Right ventricle myocardium inferior (tissue), 1 donor: ENCODE data around the gene MYEF2. TPM values are rescaled to one million over a fixed set of nuclear protein-coding genes. Genes with fewer than 3 reads are reported as not detected.

Source experiments
- ATAC-seq: fragments of 200-7000 bp; cut with Tn5 transposase; one replicate; pipeline ENCODE4 v1.9.1; 2020; ENCODE audit warnings: mild to moderate bottlenecking, moderate library complexity
- DNase-seq: peaks from one replicate; pipeline ENCODE4 v3.0.0; 2021; ENCODE audit errors: missing footprints
- intact Hi-C: fragments of 100-400 bp; cut with DNase I; formaldehyde crosslinking; loops from one replicate; pipeline ENCODE4 v1.11.0; 2022
- total RNA-seq: library from RNA; stranded (reverse); fragmentation: NEBNext Ultra II Directional; extraction: Animal tissue kit (Norgen Biotek cat#: 25700); gene quantifications from one replicate; pipeline ENCODE4 v1.2.1, GENCODE V29; 2021
- donor health status: DM: no; HTN: yes; CAD: no; lungs with severe emphysema.

The MYEF2 gene
- total RNA-seq, 1 donor from 2014 or later, result 8.7 TPM

DNA sequence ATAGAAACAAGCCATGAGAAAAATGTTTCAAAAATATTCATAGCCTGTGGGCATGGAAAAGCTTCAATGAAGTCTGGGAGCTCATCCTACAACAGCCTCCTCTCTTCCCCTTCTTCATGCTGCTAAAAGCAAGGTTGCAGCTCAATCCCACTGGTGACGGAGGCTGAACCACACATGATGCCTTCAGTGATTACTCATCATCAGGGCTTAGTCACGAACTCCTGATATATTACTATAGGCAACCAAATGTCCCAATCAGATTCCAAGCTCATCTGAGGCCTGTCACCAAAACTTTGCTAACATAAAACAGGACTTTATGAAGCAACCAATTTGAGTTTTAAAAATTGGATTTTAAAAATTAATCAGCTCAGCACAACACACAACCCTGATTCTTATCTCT lies 81.3 kb downstream of the MYEF2 start:
- ATAC-seq (no peak), DNase-seq (no peak)
- intact Hi-C loops, result no loop called here

DNA sequence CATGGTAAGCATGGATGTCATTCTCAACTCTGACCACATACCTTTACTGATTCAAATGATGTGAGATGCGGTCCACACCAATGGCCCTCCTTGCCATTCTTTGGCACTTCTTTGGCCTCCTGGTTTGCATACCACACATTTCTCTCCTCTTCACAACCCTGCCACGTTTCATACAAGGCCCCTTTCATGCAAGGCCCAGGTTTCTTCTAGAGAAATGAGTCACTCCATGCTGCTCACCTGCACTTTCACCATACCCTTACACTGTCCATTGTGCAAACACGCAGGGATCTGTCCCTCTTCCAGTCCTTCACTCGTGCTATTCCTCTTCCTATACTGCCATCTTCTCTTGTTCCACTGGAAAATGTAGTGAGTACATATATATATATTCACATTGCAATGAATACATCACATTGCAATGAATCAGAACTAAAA lies 81.7 kb downstream of the MYEF2 start:
- no peak for ATAC-seq
- no peak for DNase-seq
- intact Hi-C loops, result no loop called here

DNA sequence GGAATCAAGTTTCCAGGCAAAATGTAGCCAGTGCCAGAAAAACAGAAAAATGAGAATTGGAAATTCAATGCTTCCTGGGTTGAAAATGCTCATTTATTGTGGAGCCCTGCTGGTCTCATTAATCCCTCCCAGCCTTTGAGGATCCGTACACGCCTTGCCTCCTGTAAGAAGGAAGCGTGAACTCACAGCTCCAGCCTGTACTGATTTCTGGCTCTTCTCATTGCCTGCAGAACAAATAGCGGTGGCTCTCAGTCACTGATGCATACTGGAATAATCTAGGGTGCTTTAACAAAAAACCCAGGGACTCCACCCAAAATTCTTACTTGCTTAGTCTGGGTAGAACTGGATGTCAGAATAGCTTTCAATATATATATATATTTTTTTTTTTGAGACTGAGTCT lies 86.6 kb downstream of the MYEF2 start:
- DNase-seq, result no peak
- intact Hi-C loops, result no loop called here
- ATAC-seq, result no peak

DNA sequence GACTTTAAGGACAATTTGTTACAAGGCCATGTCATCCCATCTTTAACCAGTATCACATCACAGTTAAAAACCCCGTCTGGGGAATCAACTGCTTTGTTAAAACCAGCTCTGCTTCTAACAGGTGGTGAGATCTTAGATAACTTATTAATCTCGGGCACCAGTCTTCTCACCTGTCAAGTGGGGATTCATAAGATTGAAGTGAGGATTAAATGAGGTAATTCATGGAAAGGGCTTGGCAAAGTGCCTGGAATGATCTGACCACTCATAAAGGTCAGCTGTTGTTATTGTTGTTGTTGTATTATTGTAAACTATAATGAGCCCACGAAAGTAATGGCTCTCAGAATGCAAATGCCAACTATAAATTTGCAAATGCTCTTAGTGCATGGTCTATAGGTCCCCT lies 87.4 kb downstream of the MYEF2 start:
- DNase-seq (no peak), ATAC-seq (no peak)
- intact Hi-C loops, result no loop called here

DNA sequence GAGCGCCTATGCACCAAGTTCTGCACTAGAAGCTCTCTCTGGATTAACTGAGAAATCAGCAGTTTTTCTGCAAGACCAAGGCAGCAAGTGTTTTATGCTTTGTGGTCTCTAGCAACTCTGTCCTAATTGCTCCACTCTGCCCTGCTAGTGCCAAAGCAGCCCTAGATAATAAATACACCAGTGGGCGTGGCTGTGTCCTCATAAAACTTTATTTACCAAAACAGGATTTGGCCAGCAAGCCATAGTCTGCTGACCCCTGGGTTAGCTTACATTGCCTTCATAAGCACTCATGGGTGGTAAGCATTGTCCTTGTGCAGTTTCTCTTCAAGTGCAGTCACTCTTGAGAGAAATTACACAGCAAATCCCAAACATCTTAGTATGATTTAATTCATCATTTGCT lies 88.0 kb downstream of the MYEF2 start:
- intact Hi-C loops, result no loop called here
- no peak for ATAC-seq
- no peak for DNase-seq

DNA sequence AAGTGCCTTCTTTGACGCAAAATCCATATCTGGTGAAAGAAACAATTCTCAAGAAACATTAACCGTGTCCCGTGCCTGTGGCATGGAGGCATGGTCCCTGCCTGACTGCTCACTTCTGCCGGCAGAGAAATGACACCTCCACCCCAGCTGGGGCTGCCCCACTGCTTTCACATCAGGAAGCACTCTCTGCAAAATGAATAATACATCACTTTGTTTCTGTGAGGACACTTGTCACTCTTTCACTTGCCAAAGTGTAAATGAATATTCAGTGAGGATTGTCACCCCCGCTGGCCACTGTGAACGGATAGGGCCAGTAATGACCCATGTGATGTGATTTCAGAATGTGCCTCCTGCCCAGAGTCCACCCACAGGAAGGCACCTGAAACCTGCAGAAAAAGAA lies 88.4 kb downstream of the MYEF2 start:
- DNase-seq (no peak), ATAC-seq (no peak)
- intact Hi-C loops, result no loop called here

DNA sequence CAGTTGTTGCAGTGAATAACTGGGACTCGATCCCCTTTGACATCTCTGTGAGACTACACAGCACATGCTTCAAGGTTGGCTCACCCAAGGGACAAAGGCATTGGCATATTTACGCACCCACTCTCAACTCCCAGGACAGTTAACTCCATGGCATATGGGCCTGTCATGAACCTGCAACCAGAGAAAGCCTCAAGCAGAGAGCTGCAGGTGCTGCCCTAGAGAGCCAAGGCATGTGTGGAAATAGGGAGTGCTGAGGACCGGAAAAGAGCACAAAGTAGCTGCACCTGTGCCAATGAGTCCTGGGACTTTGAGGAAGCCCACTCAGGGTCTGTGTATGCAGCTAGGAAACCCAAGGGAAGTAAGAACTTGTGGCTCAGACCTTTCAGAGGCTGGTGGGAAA lies 90.3 kb downstream of the MYEF2 start:
- ATAC-seq, result no peak
- intact Hi-C loops, result no loop called here

DNA sequence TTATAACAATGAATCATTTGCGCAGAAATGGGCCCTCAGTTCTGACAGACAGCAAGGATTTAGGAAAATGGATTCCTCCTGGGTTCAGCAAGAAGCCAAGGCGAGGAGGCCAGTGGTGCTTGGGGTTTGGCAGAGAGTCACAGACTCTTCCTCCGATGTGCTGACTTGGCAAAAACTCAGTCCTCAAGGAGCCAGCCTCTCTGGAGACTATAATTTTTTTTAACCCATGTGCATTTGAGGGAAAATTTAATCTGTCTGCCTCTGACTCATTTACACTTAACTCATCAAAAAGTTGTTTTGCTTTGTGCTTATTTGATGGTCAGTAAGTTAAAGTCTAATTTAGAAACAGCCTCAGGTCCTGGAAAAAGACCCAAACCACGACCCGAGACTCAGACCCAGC lies 91.5 kb downstream of the MYEF2 start:
- intact Hi-C loops, result no loop called here
- DNase-seq (no peak), ATAC-seq (no peak)

More for the DNA sequence above, 90.3 kb downstream of the MYEF2 start:
- DNase-seq, result no peak

DNA sequence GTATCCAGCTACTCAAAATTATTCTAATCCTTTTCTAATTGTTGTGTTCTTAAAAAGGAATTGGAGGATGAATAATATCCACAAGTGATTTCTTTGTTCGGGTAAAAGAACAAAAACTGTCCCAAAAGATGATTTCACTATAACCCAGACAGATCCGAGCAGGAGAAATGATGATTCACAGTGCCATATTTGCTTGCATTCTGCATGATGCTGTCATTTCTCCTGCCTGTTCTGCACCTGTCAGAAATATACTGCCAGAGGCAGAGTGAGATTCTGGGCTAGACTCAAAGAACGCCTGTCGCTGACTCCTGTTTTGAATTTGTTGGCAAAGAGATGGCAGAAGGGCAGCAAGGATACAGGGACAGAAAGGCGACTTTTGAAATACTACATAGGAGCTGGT lies 92.0 kb downstream of the MYEF2 start:
- no peak for ATAC-seq

DNA sequence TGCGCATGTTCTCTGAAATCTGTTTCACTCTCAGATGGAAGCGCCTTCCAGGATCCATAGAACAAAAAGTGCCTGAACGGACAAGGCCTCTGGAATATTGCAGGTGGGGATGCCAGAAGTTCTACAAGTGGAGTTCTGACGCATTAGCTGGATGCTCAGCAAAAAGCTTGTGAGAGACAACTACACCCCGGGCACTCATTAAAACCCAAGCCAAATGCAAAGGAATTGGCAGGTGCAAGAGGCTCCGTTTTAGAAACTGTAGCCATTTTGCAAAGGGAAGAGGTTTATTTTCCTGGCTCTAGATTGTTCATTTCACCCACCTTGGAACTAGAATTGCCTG lies 92.5 kb downstream of the MYEF2 start:
- intact Hi-C loops, result no loop called here
- DNase-seq, result no peak
- ATAC-seq, result no peak

More for the DNA sequence above, 92.0 kb downstream of the MYEF2 start:
- DNase-seq, result no peak
- intact Hi-C loops, result no loop called here

DNA sequence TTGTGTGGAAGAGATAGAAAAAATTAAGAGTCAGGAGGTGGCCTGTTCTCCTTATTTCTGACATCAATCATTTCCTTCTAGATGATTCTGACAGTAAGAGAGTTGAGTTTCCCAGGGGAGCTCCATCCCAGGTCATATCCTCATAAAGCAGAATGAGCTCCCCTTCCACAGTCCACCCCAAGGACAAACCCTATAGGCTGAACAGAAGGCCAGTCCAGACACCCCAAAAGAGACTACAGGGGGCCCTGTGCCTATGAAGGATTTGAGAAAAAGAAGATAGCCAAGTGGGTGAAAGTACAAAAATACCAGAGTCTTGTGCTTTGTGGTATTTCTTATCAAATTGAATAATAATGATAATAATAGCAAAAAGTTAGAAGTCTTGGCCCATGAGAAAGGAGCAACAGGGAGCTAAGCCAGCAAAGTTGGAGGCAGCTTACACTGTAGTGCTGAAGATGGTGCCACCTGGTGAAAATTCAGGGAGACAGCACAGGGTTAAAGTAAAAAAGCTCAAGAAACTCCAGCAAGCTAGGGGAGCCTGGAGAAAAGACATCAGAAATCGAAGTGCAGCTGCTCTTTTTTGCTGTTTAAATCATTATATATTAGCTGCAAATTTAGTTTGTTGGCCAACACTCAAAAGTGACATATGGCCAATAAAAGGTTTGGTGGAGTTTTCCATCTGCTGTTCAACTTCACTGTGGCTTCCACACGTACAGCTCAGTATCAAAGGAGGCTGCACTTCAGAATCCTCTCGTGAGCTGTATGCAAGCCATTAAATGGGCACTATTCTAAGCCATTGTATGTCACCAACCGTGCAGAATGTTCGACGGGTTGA lies 93.1 kb downstream of the MYEF2 start:
- ATAC-seq (no peak), DNase-seq (no peak)
- intact Hi-C loops, result no loop called here

Other genes starting within 250 kb of the MYEF2 start
- gene SLC24A5, start 57.3 kb downstream of the MYEF2 start, total RNA-seq, result not detected
- not detected for gene CTXN2, start 13.4 kb upstream of the MYEF2 start, total RNA-seq
- not detected for gene SLC12A1, start 28.0 kb upstream of the MYEF2 start, total RNA-seq
- gene DUT, start 153.1 kb upstream of the MYEF2 start, total RNA-seq, result 86.5 TPM